GM12878 (cell line): Measurements from ENCODE around the gene PTPN20. TPM values are rescaled to one million over a fixed set of nuclear protein-coding genes. Genes with fewer than 3 reads are reported as not detected.

Experiments used
- ATAC-seq: fragments of 200-7000 bp; cut with Tn5 transposase; 3 replicates; pipeline ENCODE4 v1.9.1; 2020; ENCODE audit warnings: mild to moderate bottlenecking, moderate library complexity
- BruUV-seq: library from RNA; stranded (reverse); fragments of 400-500 nt; replicated peaks from 2 replicates; lab custom pipeline; 2021; lab: Mats Ljungman, UMichigan
- CTCF ChIA-PET: fragments of 300-600 bp; sonication (Branson Sonifier 250); formaldehyde crosslinking; extraction: SDS; loops from one replicate; lab custom pipeline; 2021; ENCODE audit warnings: inconsistent platforms; lab: Yijun Ruan, JAX
- POLR2A ChIA-PET: fragments of 350-600 bp; formaldehyde crosslinking; extraction: SDS; loops from one replicate; lab custom pipeline; 2021; ENCODE audit warnings: inconsistent platforms; lab: Charles Lee
- RAD21 ChIA-PET: fragments of 300-600 bp; sonication (Branson Sonifier 250); formaldehyde crosslinking; loops from one replicate; lab custom pipeline; 2023; ENCODE audit warnings: antibody characterized with exemption; ENCODE audit not compliant: unreplicated experiment; lab: Charles Lee
- SMC1A ChIA-PET: fragments of 300-600 bp; sonication (Branson Sonifier 250); formaldehyde crosslinking; loops from one replicate; lab custom pipeline; 2023; ENCODE audit not compliant: unreplicated experiment, uncharacterized antibody; lab: Charles Lee
- DNase-seq: peaks from one replicate; pipeline ENCODE4 v3.0.0-alpha.2; 2011; ENCODE audit warnings: low read depth, low spot score
- FAIRE-seq: peaks from 3 replicates; lab custom pipeline; 2011; peaks lifted over from hg19 to GRCh38; lab: Jason Lieb, UNC
- H2AFZ ChIP-seq: 2 replicates; pipeline ENCODE4 v1.6.0; 2011; ENCODE audit warnings: low read depth, low read length, control low read depth; ENCODE audit not compliant: control insufficient read depth
- H3K27ac ChIP-seq: 2 replicates; pipeline ENCODE4 v1.5.1; 2011; ENCODE audit warnings: control low read depth; ENCODE audit not compliant: control insufficient read depth, insufficient read depth
- H3K27me3 ChIP-seq, 2 experiments: replicated peaks in 1 of 2; 2 replicates each; pipeline versions ENCODE4 v1.6.0 to v1.6.1; 2011; ENCODE audit warnings: low read length in 1 of 2; ENCODE audit not compliant: control insufficient read depth in 2 of 2, insufficient read depth in 2 of 2
- H3K36me3 ChIP-seq, 2 experiments: 2 replicates each; pipeline ENCODE4 v1.5.1; 2011; ENCODE audit warnings: low read length in 1 of 2; ENCODE audit not compliant: control insufficient read depth in 2 of 2, insufficient read depth in 2 of 2
- H3K4me1 ChIP-seq: 2 replicates; pipeline ENCODE4 v1.6.1; 2011; ENCODE audit warnings: mild to moderate bottlenecking, low read length, moderate library complexity, mixed read lengths; ENCODE audit not compliant: control insufficient read depth, insufficient read depth
- H3K4me2 ChIP-seq: 2 replicates; pipeline ENCODE4 v1.6.0; 2011; ENCODE audit warnings: control low read depth; ENCODE audit not compliant: control insufficient read depth, insufficient read depth
- H3K4me3 ChIP-seq: fragments of 200-600 bp; sonication (generic); 2 replicates; pipeline ENCODE4 v1.5.1; 2016
- H3K79me2 ChIP-seq: 2 replicates; pipeline ENCODE4 v1.6.0; 2011; ENCODE audit warnings: low read length; ENCODE audit not compliant: control insufficient read depth, insufficient read depth
- H3K9ac ChIP-seq: 2 replicates; pipeline ENCODE4 v1.8.0; 2011; ENCODE audit warnings: low read length, control low read depth, mixed read lengths; ENCODE audit not compliant: control insufficient read depth, insufficient read depth
- H3K9me3 ChIP-seq: replicated peaks from 3 replicates; pipeline ENCODE4 v1.5.1; 2011; ENCODE audit warnings: mild to moderate bottlenecking, low read length; ENCODE audit not compliant: control insufficient read depth, insufficient read depth
- H4K20me1 ChIP-seq: 2 replicates; pipeline ENCODE4 v1.6.0; 2011; ENCODE audit not compliant: control insufficient read depth, insufficient read depth
- BCLAF1 ChIP-seq: fragments of 450-650 bp; IDR thresholded peaks from 2 replicates; pipeline ENCODE4 v1.6.1; 2017; ENCODE audit warnings: antibody characterized with exemption, mild to moderate bottlenecking, moderate library complexity
- BMI1 ChIP-seq: fragments of 450-650 bp; IDR thresholded peaks from 2 replicates; pipeline ENCODE4 v1.6.1; 2016; ENCODE audit warnings: mild to moderate bottlenecking, moderate library complexity, borderline replicate concordance
- CBFB ChIP-seq: IDR thresholded peaks from 2 replicates; pipeline ENCODE4 v1.6.1; 2016; ENCODE audit warnings: antibody characterized with exemption, low read depth
- CBX3 ChIP-seq: fragments of 200-600 bp; sonication (generic); IDR thresholded peaks from 2 replicates; pipeline ENCODE4 v1.6.1; 2016; ENCODE audit warnings: low read depth, borderline replicate concordance
- FOS ChIP-seq: IDR thresholded peaks from 3 replicates; pipeline ENCODE4 v1.6.1; 2011; ENCODE audit warnings: borderline replicate concordance; ENCODE audit not compliant: insufficient read length; ENCODE audit errors: extremely low read depth
- GABPA ChIP-seq: IDR thresholded peaks from 2 replicates; pipeline ENCODE4 v1.6.1; 2014; ENCODE audit warnings: antibody characterized with exemption, low read depth, mild to moderate bottlenecking, inconsistent platforms
- HCFC1 ChIP-seq: fragments of 150-350 bp; IDR thresholded peaks from 2 replicates; pipeline ENCODE4 v1.6.1; 2014; ENCODE audit warnings: low read length
- HSF1 ChIP-seq: fragments of 150-350 bp; IDR thresholded peaks from 2 replicates; pipeline ENCODE4 v1.6.1; 2014; ENCODE audit warnings: mild to moderate bottlenecking, low read depth, low read length
- MTA3 ChIP-seq: IDR thresholded peaks from 2 replicates; pipeline ENCODE4 v1.6.1; 2012; ENCODE audit warnings: low read length, inconsistent platforms, borderline replicate concordance
- NR2C1 ChIP-seq: fragments of 450-650 bp; IDR thresholded peaks from 2 replicates; pipeline ENCODE4 v1.6.1; 2017; ENCODE audit warnings: antibody characterized with exemption, mild to moderate bottlenecking, moderate library complexity
- PAX8 ChIP-seq: fragments of 450-650 bp; IDR thresholded peaks from 2 replicates; pipeline ENCODE4 v1.6.1; 2017; ENCODE audit warnings: mild to moderate bottlenecking, moderate library complexity
- PML ChIP-seq: IDR thresholded peaks from 2 replicates; pipeline ENCODE4 v1.6.1; 2012; ENCODE audit warnings: low read length, inconsistent platforms
- RBBP5 ChIP-seq: fragments of 200-600 bp; sonication (generic); conservative IDR thresholded peaks from 2 replicates; pipeline ENCODE4 v1.6.1; 2016
- TCF12 ChIP-seq: IDR thresholded peaks from 2 replicates; pipeline ENCODE4 v1.6.1; 2011; ENCODE audit warnings: low read depth, mild to moderate bottlenecking, low read length
- ZNF217 ChIP-seq: fragments of 450-650 bp; IDR thresholded peaks from 2 replicates; pipeline ENCODE4 v1.6.1; 2017; ENCODE audit warnings: antibody characterized with exemption, mild to moderate bottlenecking
- WGBS: methylation state at CpG from one replicate; pipeline ENCODE4 v1.1.6; 2016; ENCODE audit warnings: low lambda C conversion rate; ENCODE audit not compliant: insufficient replicate concordance, insufficient coverage; ENCODE audit errors: missing lambda C conversion rate; 5-methylcytosine and 5-hydroxymethylcytosine counted together
- in situ Hi-C: fragments of 300-500 bp; cut with MboI; formaldehyde crosslinking; loops from 9 replicates; pipeline ENCODE4 v1.14.3; 2018; ENCODE audit warnings: mixed read lengths
- intact Hi-C: fragments of 100-400 bp; cut with micrococcal nuclease; formaldehyde crosslinking; loops from one replicate; pipeline ENCODE4 v1.14.2; 2022; ENCODE audit not compliant: unreplicated experiment
- polyA plus RNA-seq, 11 experiments: library from polyadenylated mRNA; depleted of rRNA in 4 of 11; unstranded in 6 of 11; stranded (reverse) in 5 of 11; fragments of >200 nt; fragmentation: Nextera tagmentation in 4 of 11; fragmentation: Illumina TruSeq in 1 of 11; extraction: Ambion mirVana in 4 of 11; extraction: Trizol in 1 of 11; gene quantifications; 1 replicate in 1 of 11; 2 replicates in 10 of 11; pipeline versions ENCODE4 v1.2.1 to v1.2.3, GENCODE V29; 2011 to 2016; ENCODE audit warnings: inconsistent platforms in 2 of 11, missing spikeins in 2 of 11, low read depth in 1 of 11
- total RNA-seq, 4 experiments: library from RNA; depleted of rRNA in 3 of 4; stranded (reverse); fragments of >200 nt in 3 of 4; fragmentation: Illumina TruSeq in 1 of 4; extraction: Trizol in 1 of 4; gene quantifications; 2 replicates each; pipeline versions ENCODE4 v1.2.1 to v1.2.3, GENCODE V29; 2013 to 2021
- TF ChIP-seq, protein P1 (sequence below): fragments of 450-650 bp; IDR thresholded peaks from 2 replicates; pipeline ENCODE4 v1.6.1; 2017; ENCODE audit warnings: mild to moderate bottlenecking
- TF ChIP-seq, protein P2 (sequence below): IDR thresholded peaks from 2 replicates; pipeline ENCODE4 v1.6.1; 2011; ENCODE audit warnings: low read depth, mild to moderate bottlenecking, low read length, moderate library complexity, borderline replicate concordance; ENCODE audit errors: extremely low read depth

PTPN20 gene
- total and polyA plus RNA-seq, 10 of the 15 experiments (the other 5 are each of a cell fraction or from before 2014, with no cell fraction given) = 0.04 to 3.4 (median 0.10) TPM; not detected in 4

GRCh38 chr10:47047577-47048525 lies 136.6 kb downstream of the PTPN20 start:
- no peak overlapping the region for H3K9ac ChIP-seq
- intact Hi-C loops (loop anchor here (1.0 kb wide), 2 partner anchors 264 to 292 kb away; no protein-coding TSS in a partner anchor), in situ Hi-C loops (no loop called here)
- peaks cover 0 to 3% of the 10 kb centered on the region in 2 experiments; a peak in 1 of 4 replicates for H3K27me3 ChIP-seq
- DNase-seq (no peak), FAIRE-seq (peak; percentile 13), ATAC-seq (peak; percentile 95)
- POLR2A ChIA-PET = no interaction called here
- H3K9me3 ChIP-seq = no peaks in the 10 kb centered on the region
- CTCF ChIA-PET = interaction anchor here (0.6 to 6.9 kb wide), 49 partner anchors 8 to 1149 kb away, joined by 3 to 135 read pairs (median 4); no protein-coding TSS in a partner anchor
- RAD21 ChIA-PET = interaction anchor here (0.6 to 2.8 kb wide), 11 partner anchors 54 to 293 kb away, joined by 3 to 84 read pairs (median 4); no protein-coding TSS in a partner anchor
- 10% methylated on average over 14 of the region's 15 CpGs for WGBS
- H3K36me3 ChIP-seq = no peaks in the 10 kb centered on the region
- no peaks in the 10 kb centered on the region for H3K79me2 ChIP-seq
- no peak overlapping the region for H2AFZ ChIP-seq
- SMC1A ChIA-PET = interaction anchor here (0.9 to 5.2 kb wide), 17 partner anchors 10 to 292 kb away, joined by 3 to 66 read pairs (median 3); no protein-coding TSS in a partner anchor
- no peak overlapping the region for H3K4me2 ChIP-seq
- 0 out of 2 replicates have a peak, but pooled peaks cover 2% of the 10 kb centered on the region for H4K20me1 ChIP-seq
- no peak overlapping the region for H3K4me3 ChIP-seq
- no peak overlapping the region for H3K27ac ChIP-seq
- no TSS peak for BruUV-seq
- no peaks in the 10 kb centered on the region for H3K4me1 ChIP-seq
- TF ChIP-seq BCLAF1 (no peak), CBX3 (no peak), TCF12 (0 out of 2 replicates have a peak, but pooled peaks have one; percentile 22), HCFC1 (no peak), RBBP5 (no peak), FOS (no peak), GABPA (no peak), HSF1 (no peak), MTA3 (no peak), BMI1 (no peak), PML (no peak), ZNF217 (no peak), PAX8 (no peak), NR2C1 (no peak), CBFB (no peak)
- TF ChIP-seq, protein P1, sequence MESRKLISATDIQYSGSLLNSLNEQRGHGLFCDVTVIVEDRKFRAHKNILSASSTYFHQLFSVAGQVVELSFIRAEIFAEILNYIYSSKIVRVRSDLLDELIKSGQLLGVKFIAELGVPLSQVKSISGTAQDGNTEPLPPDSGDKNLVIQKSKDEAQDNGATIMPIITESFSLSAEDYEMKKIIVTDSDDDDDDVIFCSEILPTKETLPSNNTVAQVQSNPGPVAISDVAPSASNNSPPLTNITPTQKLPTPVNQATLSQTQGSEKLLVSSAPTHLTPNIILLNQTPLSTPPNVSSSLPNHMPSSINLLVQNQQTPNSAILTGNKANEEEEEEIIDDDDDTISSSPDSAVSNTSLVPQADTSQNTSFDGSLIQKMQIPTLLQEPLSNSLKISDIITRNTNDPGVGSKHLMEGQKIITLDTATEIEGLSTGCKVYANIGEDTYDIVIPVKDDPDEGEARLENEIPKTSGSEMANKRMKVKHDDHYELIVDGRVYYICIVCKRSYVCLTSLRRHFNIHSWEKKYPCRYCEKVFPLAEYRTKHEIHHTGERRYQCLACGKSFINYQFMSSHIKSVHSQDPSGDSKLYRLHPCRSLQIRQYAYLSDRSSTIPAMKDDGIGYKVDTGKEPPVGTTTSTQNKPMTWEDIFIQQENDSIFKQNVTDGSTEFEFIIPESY = no peak
- TF ChIP-seq, protein P2, sequence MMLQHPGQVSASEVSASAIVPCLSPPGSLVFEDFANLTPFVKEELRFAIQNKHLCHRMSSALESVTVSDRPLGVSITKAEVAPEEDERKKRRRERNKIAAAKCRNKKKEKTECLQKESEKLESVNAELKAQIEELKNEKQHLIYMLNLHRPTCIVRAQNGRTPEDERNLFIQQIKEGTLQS = no peak
